NCI-H748 (cell line): ENCODE results near the gene DPP4.
"Not testable (repeated sequence)": the region's sequence is repeated elsewhere in the genome, so short reads cannot be mapped to it uniquely, and the experiment has no call there.

ENCODE experiments used
- DNase-seq: peaks from one replicate; lab custom pipeline; 2025; ENCODE audit not compliant: unreplicated experiment; lab: John Stamatoyannopoulos, UW

Gene DPP4

DNA sequence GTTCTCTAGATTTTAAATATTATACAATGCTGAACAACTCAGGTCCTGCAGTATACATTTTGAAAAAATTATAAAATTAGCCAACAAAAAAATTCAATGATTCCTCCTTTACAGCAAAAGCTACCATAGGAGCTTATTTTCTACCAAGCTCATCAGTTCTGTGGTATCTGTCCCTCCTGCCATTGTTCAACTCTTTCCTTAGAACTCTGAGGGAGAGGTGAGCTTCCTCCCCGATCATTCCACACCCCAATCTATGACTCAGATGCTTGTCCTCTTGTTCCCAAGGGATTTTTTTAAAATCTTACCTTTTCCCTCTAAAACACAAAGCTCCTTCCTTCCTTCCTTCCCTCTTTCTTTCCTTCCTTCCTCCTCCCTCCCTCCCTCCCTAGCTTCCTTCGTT lies 13.5 kb downstream of the DPP4 start:
- no peak for DNase-seq

DNA sequence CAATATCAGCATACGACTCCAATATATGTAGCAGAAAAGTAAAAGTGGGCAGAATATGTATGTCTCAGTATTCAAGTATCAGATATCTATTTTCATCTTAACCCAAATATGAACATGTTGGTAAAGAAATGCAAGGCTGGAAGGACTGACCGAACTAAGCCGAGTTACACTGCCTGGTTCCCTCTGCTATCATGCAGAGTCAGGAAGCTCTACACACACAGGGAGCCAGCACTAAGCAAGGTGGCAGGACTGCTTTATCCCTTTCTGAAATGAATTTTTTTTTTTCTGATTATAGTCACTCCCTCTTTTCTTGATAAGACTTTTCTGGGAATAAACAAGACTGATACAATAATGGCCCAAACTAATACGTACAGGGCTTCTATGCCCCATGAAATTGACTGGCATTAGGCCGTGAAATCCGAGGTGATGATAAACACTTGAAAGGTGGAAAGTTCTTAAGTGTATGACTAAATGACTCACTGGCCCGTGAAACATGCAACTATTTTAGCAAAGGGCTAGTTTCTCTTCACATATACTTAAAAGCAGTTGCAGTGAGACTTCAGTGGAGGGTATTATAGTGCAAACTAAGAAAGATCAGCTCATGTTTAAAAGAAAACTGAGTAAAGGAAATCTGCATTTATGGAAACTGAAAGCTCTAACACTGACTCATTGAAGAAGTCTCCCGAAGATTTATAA lies 14.9 kb downstream of the DPP4 start:
- DNase-seq: no peak

DNA sequence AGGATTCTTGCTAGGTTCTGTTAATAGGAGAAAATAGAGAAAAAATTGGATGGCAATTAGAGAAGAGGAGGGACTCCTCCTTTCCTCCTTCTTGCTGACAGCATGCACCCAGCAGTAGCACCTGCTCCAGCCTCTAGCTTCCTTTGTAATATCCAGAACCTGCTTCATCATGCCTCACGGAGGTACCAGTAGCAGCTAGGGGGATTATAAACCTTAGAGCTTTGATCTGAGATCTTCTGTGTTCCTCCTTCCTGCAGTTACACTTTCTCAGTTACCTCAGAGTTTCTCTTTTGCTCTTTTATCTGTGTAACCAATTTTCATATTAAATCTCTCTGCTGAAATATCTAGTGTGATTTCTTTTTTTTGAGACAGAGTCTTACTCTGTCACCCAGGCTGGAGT lies 16.6 kb downstream of the DPP4 start:
- DNase-seq: no peak

DNA sequence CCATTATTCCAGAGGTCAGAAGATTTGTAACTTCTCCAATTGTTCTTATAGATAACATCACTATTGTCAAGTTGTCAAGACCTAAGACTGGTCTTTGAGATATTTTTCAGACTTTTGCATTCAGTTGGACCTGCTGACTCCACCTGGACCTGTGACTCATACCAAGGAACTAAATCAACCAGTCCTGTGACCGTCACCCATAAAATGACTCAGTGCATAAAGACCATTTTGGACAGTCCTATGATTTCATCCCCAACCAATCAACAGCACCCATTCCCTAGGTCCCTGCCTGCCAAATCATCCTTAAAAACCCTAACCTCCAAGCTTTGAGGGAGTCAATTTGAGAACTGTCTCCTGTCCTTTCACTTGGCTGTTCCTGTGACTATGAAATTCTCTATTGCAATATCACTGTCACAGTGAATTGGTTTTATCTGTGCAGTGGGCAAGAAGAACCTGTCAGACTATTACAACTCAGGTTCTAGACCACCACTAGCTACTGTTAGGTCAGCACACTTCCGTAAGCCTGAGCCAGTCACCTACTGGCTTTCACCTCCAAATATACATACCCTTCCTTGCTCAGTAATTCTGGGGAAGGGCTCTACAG lies 17.1 kb downstream of the DPP4 start:
- no peak for DNase-seq

DNA sequence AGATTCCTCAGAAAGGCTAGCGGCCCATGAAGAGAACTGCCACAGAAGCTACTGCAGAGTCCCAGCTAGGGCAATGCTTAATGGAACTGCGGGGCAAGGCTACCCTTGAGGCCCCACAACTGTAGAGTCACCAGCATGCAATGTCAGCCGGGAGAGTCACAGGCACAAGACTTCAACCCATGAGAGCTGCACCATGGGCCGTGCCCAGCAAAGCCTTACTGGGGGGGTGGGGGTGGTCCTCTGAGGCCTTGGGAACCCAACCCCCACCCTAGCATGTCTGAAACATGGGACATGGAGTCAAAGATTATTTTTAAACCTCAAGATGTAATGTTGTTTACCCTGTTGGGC lies 20.2 kb downstream of the DPP4 start:
- DNase-seq: no peak

DNA sequence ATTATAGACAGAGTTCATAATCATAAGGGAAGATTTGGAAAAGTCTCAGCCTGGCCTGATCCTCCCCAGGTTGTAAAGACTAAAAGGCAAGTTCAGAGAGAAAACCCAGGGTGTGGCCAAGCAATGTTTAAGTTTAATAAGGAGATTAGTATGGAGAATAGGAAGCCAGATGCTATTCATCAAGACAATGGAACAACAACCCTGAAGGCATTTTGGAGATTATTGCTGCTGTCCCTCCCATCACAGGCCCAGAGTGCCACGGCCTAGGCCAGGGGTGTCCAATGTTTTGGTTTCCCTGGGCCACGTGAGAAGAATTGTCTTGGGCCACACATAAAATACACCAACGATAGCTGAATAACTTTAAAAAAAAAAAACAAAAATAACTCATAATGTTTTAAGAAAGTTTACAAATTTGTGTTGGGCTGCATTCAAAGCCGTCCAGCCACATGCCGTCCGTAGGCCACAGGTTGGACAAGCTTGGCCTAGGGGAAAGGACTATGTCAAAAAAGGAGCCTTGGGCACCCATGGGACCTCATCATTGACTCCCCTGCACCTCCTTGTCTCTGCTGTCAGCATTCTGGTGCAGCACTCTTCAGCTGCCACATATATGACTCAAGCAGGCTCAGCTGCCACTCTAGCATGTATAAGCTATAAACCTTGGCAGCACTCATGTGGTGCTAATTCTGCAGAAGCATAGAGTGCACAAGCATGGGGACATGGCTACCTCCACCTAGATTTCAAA lies 20.8 kb downstream of the DPP4 start:
- DNase-seq: no peak

DNA sequence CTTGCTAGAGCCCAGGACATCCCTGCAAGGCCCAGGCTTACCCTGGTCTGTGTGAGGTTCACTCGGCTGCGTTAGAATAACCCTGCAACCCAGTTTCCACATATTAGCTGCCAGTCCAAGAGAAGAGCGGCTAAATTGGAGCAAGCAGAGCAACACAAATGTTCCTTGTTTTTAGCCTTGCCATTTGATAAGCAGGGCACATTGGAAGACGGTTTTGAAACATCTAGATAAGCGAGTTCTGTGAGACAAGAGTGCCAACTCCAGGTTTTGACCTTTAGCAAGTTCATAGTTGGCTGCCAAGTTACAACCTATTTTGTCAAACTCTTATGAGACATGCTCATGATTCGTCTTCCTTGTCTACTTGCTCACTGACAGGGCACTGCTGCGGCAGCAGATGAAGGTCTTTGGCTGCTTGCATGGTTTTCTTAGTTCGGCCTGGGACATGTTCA lies 23.5 kb downstream of the DPP4 start:
- no peak for DNase-seq

DNA sequence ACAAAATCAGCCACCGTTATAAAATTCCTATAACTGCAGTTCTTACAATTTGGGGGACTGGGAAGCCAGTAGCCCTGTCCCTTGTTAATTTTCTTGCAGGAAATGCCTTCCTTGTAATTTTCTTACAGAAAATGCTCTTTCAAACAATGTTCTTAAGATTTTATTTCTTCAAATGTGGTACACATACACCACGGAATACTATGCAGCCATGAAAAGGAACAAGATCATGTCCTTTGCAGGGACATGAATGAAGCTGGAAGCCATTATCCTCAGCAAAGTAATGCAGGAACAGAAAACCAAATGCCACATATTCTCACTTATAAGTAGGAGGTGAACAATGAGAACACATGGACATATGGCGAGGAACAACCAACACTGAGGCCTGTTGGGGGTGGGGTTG lies 24.9 kb downstream of the DPP4 start:
- not testable (repeated sequence) for DNase-seq

DNA sequence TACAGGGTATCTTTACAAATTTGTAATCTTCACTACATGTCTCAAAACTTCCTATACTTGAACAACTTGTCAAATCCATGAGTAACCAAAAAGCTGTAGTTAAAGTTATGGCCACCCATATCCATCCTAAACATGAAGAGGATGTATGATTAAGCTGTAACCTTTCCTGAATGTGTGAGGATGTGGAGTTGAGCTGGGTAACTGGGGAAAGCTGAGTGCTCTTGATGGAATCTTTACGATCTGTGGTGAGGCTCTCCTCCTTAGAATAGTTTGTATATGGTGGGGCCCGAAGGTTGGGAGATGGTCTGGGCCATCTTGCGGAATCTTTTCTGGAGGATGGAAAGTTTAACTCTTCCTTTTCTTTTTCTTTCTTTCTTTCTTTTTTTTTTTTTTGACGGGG lies 29.4 kb downstream of the DPP4 start:
- no peak for DNase-seq

DNA sequence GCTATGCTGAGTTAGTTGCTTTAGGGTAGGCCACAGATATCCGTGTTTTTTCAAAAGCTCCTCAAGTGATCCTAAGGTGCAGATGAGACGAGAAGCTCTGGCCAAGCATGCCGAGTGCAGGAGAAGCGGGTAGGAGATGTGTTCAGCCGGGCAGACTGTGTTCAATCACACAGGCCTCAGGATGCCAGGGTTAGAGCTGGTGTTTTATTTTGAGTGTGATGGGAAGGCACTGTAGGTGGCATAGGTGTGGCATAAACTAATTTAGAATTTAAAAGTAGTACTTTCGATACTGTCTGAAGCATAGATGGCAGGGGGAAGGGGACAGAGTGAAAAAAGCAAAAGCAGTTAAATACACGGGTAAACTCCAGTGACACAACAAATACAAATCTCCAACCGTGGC lies 30.9 kb downstream of the DPP4 start:
- DNase-seq: no peak

DNA sequence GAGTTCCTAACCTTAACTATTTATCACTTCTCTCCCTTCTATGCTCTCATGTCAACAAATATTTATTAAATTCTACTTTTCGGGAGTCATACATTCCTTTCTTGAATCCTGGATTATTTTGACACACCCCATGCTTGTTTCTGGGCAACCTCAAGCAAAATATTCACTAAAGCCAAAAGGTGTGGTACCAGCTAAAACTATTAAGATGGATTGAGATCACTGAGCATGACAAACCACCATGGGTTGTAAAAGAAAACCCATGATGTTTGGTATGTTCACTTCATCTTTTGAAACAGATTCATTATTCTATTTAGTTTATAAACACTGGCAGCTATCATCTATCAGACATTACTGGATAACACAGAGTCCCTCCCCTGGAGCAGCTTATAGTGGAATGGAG lies 32.5 kb downstream of the DPP4 start:
- no peak for DNase-seq

DNA sequence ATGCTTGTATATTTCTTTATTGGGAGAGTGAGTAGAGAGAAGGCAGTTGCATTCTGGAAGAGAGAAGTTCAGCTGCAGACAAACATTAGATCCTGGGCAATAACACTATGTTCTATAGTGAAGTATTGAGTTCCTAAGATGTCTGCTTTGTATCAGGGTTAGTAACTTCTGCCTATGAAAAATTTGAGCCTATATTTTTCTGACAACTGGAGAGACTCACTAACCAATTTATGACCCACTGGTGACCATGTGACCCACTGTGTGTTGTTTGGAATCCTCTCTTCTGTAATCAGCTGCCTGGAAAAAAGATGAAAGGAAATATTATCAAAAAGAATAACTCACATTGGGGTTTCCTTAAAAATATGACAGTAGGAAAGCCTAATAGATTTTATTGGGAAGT lies 35.3 kb downstream of the DPP4 start:
- no peak for DNase-seq

DNA sequence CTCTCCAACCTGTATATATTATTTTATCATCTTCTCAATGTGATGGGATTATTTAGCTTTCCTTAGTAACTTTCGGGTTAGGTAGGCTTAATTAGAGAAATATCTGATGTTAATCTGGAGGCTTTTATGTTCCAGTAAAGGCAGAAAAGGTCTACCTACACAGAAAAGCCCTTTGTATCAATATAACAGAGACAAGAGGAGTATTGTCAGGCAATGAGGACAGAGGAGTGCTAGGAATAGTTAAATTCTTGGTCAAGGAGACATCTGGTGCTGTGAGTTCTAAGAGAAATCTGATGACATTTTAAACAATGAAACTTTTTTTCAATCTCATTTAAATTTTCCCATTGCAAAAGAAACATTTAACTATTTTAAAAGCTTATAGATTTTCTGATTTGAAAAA lies 36.1 kb downstream of the DPP4 start:
- no peak for DNase-seq

DNA sequence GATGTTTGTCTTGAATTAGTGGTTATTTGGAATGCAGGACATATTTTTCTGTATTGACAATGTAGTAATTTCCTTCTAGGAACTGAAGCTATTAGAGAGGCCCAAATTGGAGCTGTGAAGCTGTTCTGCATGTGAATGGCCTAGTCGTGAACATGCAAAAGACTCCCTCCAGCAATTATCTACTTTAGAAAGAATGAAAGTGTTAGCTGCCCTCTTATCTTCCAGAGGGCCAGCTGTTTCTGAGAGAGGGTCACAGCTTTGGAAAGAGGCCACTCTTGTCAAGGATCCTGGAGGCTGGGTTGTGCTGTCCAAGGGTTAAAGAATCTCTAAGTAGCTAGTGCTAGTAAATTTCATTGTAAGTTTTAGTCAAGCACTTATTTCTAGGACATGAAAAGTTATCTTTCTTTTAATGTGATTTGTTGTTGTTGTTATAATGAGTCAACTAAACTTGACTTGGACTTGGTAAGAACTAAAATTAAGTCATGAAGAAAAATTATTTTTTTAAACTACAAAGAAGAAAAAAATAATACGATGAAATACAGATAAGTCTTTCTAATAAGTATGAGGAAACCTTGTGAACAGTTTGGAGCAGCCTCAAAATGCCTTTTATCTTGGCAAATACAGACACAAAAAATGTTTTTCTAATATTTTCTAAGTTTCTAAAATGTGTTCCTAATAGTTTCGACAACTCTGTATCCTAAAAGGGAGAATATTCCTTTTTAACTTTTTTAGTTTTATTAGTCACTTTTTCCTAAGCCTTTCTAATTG lies 36.8 kb downstream of the DPP4 start:
- no peak for DNase-seq

DNA sequence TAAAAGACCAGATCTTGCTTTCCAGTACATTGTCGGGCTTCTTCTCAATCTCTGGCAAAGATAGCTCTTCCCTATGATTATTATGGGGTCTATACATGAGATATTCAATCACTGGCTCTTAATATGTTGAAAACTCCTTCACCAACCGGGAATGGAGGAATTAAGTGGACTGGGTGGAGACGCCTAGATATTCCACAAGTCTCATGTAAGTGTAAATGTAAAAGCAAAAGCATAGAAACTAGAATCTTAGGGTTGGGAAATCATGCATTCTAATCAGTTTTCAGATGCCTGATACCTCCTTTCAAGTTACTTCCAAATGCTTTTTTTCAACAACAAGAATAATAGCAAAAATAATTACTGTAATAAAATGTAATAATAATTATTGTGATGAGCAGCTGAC lies 38.0 kb downstream of the DPP4 start:
- no peak for DNase-seq

DNA sequence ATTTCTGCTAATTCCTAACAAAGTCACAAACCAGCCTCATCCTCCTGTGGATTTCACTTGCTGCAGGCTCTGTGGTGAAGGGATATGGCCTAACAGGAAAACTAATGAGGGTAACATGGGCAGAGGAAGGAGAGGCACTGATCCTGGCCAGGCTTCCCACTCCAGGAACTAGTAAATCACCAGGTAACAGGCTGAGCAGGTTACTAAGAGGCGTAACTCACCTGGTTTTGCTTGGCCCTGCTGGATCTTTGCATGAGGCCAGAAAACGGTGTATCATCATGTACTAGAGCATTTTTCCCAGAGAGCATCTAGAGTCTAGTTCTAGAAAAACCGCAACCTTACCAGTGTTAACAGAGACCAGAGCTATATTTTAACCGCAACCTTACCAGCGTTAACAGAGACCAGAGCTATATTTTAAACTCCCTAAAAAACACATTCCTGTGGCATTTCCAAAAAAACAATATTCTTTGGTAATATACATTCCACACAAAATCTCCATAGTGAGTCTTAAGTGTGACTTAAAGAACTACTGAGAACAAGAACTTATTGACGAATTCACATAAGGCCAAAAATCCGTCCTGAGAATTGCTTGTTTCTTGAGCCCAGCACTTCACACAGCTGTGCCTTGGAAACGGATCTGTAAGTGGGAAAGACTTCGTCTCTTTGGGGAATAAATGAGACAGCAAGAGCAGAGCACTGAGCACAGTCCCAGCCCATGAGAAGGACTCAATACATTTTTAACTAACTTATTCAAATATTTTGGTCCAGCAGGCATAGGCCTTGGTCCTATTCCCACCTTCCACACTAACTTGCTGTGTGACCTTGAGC lies 43.4 kb downstream of the DPP4 start:
- no peak for DNase-seq

DNA sequence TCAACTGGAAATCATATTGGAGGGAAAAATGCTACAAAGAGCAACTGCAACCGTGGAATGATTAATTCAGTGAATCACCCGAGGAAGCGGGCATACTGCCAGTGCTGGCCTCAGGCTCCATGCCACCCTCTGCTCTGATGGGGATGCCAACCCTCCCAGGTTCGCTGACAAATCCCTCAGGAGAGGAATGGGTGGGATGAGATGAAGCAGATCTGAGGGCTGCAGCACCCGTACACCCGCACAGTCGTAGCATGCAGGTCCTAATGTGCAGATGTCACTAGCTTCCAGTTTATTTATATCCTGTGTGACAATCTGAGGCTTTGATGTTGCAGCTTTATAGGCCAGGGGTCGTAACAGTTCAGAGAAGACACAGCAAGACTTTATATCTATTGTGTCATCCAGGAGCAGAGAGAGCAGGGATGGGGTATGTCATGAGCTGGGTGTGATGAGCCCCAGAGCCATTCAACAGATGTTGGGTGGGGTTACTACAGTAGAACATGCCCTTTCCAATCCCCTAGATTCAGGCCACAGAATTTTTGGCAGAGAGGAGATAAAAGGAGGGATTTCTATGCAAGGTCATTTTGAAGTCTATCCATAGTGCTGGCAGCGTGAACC lies 44.6 kb downstream of the DPP4 start:
- no peak for DNase-seq

DNA sequence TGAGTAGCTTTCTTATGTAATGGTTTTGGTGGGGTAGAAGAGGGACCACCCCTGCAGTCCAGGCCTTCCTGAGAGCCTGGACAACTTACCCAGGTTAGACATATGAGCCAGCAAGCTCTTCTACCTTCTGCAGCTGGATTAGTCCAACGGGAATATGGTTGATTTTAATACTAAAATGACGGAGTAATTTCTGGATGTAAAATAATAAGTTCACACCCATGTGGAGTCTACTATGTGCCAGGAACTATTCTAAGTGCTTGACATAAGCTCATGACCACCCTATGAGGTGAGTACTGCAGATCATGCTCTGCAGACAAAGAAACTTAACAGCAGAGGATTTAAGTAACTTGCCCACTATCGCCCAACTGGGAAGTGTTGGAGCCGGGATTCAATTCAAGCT lies 45.5 kb downstream of the DPP4 start:
- no peak for DNase-seq

DNA sequence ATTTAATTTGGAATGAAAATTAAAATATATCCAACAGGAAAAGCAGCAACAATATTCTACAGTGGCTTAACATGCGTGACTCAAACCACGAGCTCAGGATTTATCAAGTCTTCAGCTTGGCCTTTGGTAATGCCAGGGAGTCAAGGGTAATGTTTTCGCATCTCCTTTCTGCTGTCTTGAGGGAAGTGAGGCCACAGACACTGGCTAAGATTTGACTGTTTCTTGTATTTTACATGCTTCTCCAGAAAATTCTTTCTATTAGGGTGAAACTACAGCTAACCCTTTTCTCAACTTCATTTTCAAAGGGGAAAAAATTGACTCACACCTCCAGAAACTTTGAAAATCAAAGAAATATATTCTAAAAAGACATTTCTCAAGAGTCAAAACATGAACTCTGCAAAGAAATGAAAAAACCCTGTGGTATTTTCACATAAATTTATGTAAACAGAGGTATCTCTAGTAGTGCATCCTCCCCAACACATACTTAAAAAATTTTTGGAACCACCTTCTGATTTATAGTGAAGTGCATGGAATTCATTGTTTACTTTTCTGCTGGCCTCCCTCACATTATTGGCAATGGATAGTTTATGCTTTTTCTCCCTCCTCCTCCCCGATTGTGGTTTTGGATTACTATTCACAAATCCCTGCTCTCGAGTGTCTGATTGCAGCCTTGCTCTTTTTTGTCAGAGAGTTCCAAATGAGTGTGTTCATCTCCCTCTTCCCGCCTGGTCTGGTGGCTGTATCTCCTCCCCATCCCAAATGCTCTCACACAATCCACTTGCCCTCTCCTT lies 48.7 kb downstream of the DPP4 start:
- DNase-seq: no peak
